T-helper 2 cell treated with Interferon-gamma antibody and Interleukin-4, amounts not matched to agents 100 ng/mL and 5 ng/mL, for 36 hours (primary cell): ENCODE measurements around the gene NDUFB3. TPM values are rescaled to one million over a fixed set of nuclear protein-coding genes. Genes with fewer than 3 reads are reported as not detected.

Experiments used
- intact Hi-C: fragments of 100-400 bp; cut with micrococcal nuclease; formaldehyde crosslinking; loops from one replicate; pipeline ENCODE4 v1.15.1; 2023
- total RNA-seq: library from RNA; stranded (reverse); gene quantifications from 2 replicates; pipeline ENCODE4 v1.2.3, GENCODE V29; 2022

NDUFB3 gene
- total RNA-seq, 1 donor from 2014 or later: 137 TPM

- intact Hi-C loops: loop anchor here (1.0 kb wide), 1 partner anchor 8 kb away; no protein-coding TSS in a partner anchor
Measured at GRCh38 chr2:201127570-201127969, 55.8 kb downstream of the NDUFB3 start.

- intact Hi-C loops: no loop called here
Measured at GRCh38 chr2:201128033-201128432, 56.2 kb downstream of the NDUFB3 start.

GRCh38 chr2:201128933-201129505 lies 57.2 kb downstream of the NDUFB3 start:
- intact Hi-C loops: loop anchor here (1.0 kb wide), 1 partner anchor 103 kb away; no protein-coding TSS in a partner anchor

- intact Hi-C loops: loop anchor here (2.0 kb wide), 2 partner anchors 14 kb away; partner anchors contain the start of gene CFLAR
Measured at GRCh38 chr2:201130524-201131186, 58.9 kb downstream of the NDUFB3 start.

- intact Hi-C loops: no loop called here
Measured at GRCh38 chr2:201132518-201132917, 60.7 kb downstream of the NDUFB3 start.

Other genes starting within 250 kb of the NDUFB3 start
- gene CLK1, start 207.3 kb upstream of the NDUFB3 start, total RNA-seq: 118 and 130 TPM in 2 replicates
- 43.7 and 48.6 TPM in 2 replicates for gene PPIL3, start 182.9 kb upstream of the NDUFB3 start, total RNA-seq
- 27.3 and 28.4 TPM in 2 replicates for gene NIF3L1, start 182.6 kb upstream of the NDUFB3 start, total RNA-seq
- 53.8 and 57.6 TPM in 2 replicates for gene ORC2, start 108.3 kb upstream of the NDUFB3 start, total RNA-seq
- gene HYCC2, start 330 bp upstream of the NDUFB3 start, total RNA-seq: 31.8 and 33.2 TPM in 2 replicates
- 117 TPM in 2 replicates for gene CFLAR, start 44.2 kb downstream of the NDUFB3 start, total RNA-seq
- 37.0 and 38.7 TPM in 2 replicates for gene CASP10, start 111.1 kb downstream of the NDUFB3 start, total RNA-seq
- 79.1 and 79.4 TPM in 2 replicates for gene CASP8, start 188.5 kb downstream of the NDUFB3 start, total RNA-seq